Thoracic aorta (tissue), 2 donors: ENCODE results near the gene LRMDA. TPM values are rescaled to one million over a fixed set of nuclear protein-coding genes. Genes with fewer than 3 reads are reported as not detected.

ENCODE experiments used
- ATAC-seq: fragments of 150-250 bp; one replicate; pipeline ENCODE4 v1.8.0; 2017; ENCODE audit warnings: low read depth; ENCODE audit not compliant: insufficient number of reproducible peaks, low FRiP score
- DNase-seq: peaks from one replicate; pipeline ENCODE4 v3.0.0-alpha.2; 2020; ENCODE audit warnings: low spot score
- H3K27ac ChIP-seq, 2 donors: fragments of 200-600 bp; sonication (generic); 1 replicate in 1 of 2; 2 replicates in 1 of 2; pipeline ENCODE4 v1.5.1; 2016; ENCODE audit warnings: mild to moderate bottlenecking in 2 of 2, moderate library complexity in 2 of 2
- H3K27me3 ChIP-seq: fragments of 200-600 bp; sonication (generic); replicated peaks from 2 replicates; pipeline ENCODE4 v1.6.0; 2016; ENCODE audit warnings: mild to moderate bottlenecking; ENCODE audit not compliant: insufficient read depth
- H3K36me3 ChIP-seq: fragments of 200-600 bp; sonication (generic); one replicate; pipeline ENCODE4 v1.5.1; 2016
- H3K4me1 ChIP-seq, 2 donors: fragments of 200-600 bp; sonication (generic); 1 replicate in 1 of 2; 2 replicates in 1 of 2; pipeline versions ENCODE4 v1.5.1 to v1.6.0; 2016; ENCODE audit warnings: low read depth in 2 of 2, mild to moderate bottlenecking in 1 of 2; ENCODE audit not compliant: control insufficient read depth in 1 of 2
- H3K4me3 ChIP-seq: fragments of 200-600 bp; sonication (generic); 2 replicates; pipeline ENCODE4 v1.5.1; 2016; ENCODE audit warnings: mild to moderate bottlenecking
- H3K9me3 ChIP-seq: fragments of 200-600 bp; sonication (generic); 2 replicates; pipeline ENCODE4 v1.5.1; 2016
- CTCF ChIP-seq: fragments of 200-600 bp; sonication (generic); IDR thresholded peaks from one replicate; pipeline ENCODE4 v1.5.1; 2019; ENCODE audit warnings: antibody characterized with exemption
- total RNA-seq, 2 donors: library from RNA; depleted of rRNA; stranded (reverse); fragments of >200 nt; gene quantifications; one replicate each; pipeline versions ENCODE4 v1.1.0 to v1.2.3, GENCODE V29; 2016

Gene LRMDA
- total RNA-seq, 2 donors from 2014 or later: 8.3 to 36.6 TPM

- no peak for DNase-seq
- peaks cover 3 to 6% of the 10 kb centered on the region in 2 donors for H3K4me1 ChIP-seq
- no peak for TF ChIP-seq CTCF
- H3K36me3 ChIP-seq: no peaks in the 10 kb centered on the region
- H3K27ac ChIP-seq: no peak overlapping the region
- no peaks in the 10 kb centered on the region for H3K27me3 ChIP-seq
- H3K9me3 ChIP-seq: no peaks in the 10 kb centered on the region
- ATAC-seq: no peak
- H3K4me3 ChIP-seq: no peak overlapping the region
Measured at GRCh38 chr10:75694269-75694668, 262.8 kb downstream of the LRMDA start.

- Histone ChIP-seq H3K4me3 (no peak overlapping the region), H3K9me3 (no peaks in the 10 kb centered on the region), H3K36me3 (no peaks in the 10 kb centered on the region), H3K27me3 (no peaks in the 10 kb centered on the region), H3K27ac (no peak overlapping the region), H3K4me1 (peaks cover 0 to under 1% of the 10 kb centered on the region in 2 donors)
- TF ChIP-seq CTCF: no peak
- DNase-seq: no peak
- ATAC-seq: no peak
Measured at GRCh38 chr10:75694790-75695189, 263.4 kb downstream of the LRMDA start.

DNA sequence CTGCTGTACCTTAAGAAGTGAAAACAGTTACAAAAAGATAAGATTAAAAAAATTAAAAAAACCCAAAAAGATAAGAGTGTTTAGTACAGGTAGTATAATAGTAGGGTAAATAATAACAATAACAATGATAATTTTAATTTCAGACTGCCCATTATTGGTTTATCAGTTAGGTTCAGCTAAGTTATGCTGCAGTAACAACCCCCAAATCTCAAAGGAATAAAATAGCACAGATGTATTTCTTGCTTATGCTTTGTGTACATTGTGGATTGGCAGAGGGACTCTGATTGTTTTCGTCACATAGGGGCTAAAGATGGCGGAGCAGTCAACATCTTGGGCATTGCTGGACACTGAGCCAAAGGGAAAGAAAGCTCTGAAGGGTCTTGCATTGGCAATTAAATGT, 264.6 kb downstream of the LRMDA start:
- H3K27me3 ChIP-seq: no peaks in the 10 kb centered on the region
- H3K27ac ChIP-seq: no peak overlapping the region
- no peaks in the 10 kb centered on the region for H3K36me3 ChIP-seq
- no peaks in the 10 kb centered on the region for H3K4me1 ChIP-seq
- H3K9me3 ChIP-seq: no peaks in the 10 kb centered on the region
- no peak for TF ChIP-seq CTCF
- no peak for ATAC-seq
- no peak overlapping the region for H3K4me3 ChIP-seq
- DNase-seq: no peak

DNA sequence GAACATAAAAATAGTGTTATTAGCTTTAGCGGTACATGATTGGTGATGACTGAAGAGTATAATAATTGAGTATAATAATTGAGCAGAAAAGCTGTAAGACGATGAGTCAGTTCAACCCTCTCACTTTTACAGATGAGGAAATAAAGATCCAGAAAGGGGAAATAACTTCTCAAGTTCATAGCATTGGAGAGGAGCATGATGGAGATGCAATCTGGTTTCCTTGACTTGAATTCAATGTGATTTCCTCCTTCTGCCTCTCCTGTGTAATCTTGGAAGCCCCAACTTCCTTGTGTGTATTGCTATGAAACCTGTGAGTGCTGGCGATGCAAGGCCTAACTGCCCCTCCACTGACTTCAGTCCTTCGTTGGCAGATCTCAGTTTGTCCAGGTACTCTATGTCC, 265.1 kb downstream of the LRMDA start:
- ATAC-seq (no peak), DNase-seq (no peak)
- H3K27me3 ChIP-seq: no peaks in the 10 kb centered on the region
- no peak overlapping the region for H3K4me3 ChIP-seq
- H3K36me3 ChIP-seq: no peaks in the 10 kb centered on the region
- H3K9me3 ChIP-seq: no peaks in the 10 kb centered on the region
- H3K27ac ChIP-seq: no peak overlapping the region
- TF ChIP-seq CTCF: no peak
- no peaks in the 10 kb centered on the region for H3K4me1 ChIP-seq

GRCh38 chr10:75703191-75703854, 271.9 kb downstream of the LRMDA start:
- Histone ChIP-seq H3K4me3 (no peak overlapping the region), H3K27me3 (no peaks in the 10 kb centered on the region), H3K4me1 (no peaks in the 10 kb centered on the region), H3K9me3 (no peaks in the 10 kb centered on the region), H3K27ac (no peak overlapping the region), H3K36me3 (no peaks in the 10 kb centered on the region)
- TF ChIP-seq CTCF: no peak
- no peak for DNase-seq
- ATAC-seq: no peak
